ENCODE results near the gene NRTN.

NRTN gene

DNA sequence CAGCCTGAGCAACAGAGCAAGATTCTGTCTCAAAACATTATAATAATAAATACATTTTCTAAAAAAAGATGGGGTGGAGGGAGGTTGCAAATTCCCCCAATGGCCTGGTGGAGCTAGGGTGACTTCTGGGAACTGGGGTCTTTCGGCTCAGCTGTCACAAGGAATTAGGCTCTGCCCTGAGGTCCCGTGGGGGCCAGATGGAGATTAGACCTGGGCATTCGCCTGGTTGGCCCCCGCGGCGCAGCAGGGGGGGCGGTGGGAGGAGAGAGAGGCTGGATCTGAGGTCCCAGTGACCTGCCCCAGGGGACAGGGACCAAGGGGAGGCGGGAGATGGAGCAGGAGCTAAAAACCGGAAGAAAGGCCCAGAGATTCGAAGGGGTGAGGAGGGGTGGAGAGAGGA, 19.9 kb downstream of the NRTN start:
- DNase-seq (ENCODE audit: insufficient read length, low spot score) (no peak), FAIRE-seq (no peak)
- TF ChIP-seq, protein P1, sequence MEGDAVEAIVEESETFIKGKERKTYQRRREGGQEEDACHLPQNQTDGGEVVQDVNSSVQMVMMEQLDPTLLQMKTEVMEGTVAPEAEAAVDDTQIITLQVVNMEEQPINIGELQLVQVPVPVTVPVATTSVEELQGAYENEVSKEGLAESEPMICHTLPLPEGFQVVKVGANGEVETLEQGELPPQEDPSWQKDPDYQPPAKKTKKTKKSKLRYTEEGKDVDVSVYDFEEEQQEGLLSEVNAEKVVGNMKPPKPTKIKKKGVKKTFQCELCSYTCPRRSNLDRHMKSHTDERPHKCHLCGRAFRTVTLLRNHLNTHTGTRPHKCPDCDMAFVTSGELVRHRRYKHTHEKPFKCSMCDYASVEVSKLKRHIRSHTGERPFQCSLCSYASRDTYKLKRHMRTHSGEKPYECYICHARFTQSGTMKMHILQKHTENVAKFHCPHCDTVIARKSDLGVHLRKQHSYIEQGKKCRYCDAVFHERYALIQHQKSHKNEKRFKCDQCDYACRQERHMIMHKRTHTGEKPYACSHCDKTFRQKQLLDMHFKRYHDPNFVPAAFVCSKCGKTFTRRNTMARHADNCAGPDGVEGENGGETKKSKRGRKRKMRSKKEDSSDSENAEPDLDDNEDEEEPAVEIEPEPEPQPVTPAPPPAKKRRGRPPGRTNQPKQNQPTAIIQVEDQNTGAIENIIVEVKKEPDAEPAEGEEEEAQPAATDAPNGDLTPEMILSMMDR (IDR thresholded peaks at IDR 0.05; ENCODE audit: insufficient read depth, missing control alignments), result no peak

- TF ChIP-seq, protein P1 (IDR thresholded peaks at IDR 0.05; ENCODE audit: insufficient read depth, missing control alignments), result no peak
- no peak for FAIRE-seq
Measured at GRCh38 chr19:5825178-5825577, 20.3 kb downstream of the NRTN start.

GRCh38 chr19:5826531-5827341, 21.9 kb downstream of the NRTN start:
- DNase-seq (ENCODE audit: insufficient read length, low spot score) (no peak), FAIRE-seq (no peak)
- TF ChIP-seq, protein P1 (IDR thresholded peaks at IDR 0.05; ENCODE audit: insufficient read depth, missing control alignments), result no peak

More at GRCh38 chr19:5825178-5825577, 20.3 kb downstream of the NRTN start:
- no peak for DNase-seq (ENCODE audit: insufficient read length, low spot score)

- DNase-seq (ENCODE audit: insufficient read length, low spot score) (no peak), FAIRE-seq (no peak)
- TF ChIP-seq, protein P1 (IDR thresholded peaks at IDR 0.05; ENCODE audit: insufficient read depth, missing control alignments), result no peak
Measured at GRCh38 chr19:5827342-5827890, 22.5 kb downstream of the NRTN start.

DNA sequence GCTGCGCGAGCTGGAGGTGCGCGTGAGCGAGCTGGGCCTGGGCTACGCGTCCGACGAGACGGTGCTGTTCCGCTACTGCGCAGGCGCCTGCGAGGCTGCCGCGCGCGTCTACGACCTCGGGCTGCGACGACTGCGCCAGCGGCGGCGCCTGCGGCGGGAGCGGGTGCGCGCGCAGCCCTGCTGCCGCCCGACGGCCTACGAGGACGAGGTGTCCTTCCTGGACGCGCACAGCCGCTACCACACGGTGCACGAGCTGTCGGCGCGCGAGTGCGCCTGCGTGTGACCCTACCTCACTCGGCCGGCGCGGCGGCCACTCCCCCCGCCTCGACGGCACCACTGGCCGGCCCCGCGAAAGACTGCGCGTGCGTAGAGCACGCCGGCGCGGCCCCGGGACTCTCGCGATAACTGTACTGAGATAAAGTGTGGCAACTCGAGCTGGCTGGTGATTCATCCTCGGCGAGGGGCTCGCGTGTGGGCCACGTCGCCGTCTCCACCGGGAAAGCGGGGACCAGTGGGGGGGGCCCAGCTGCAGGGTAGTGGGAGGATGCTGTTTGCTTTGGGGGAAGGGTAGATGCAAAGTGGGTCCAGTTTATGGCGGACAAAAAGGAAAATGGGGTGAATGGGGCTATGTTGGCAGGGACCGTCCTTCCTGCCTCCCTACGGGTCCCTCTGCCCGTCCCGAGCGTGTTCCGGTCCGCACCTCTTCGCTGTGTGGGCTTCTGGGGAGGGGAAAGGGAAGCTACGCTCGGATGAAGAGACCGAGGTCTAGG, 23.2 kb downstream of the NRTN start:
- FAIRE-seq (no peak), DNase-seq (ENCODE audit: insufficient read length, low spot score) (peak; percentile 95)
- TF ChIP-seq, protein P1 (IDR thresholded peaks at IDR 0.05; ENCODE audit: insufficient read depth, missing control alignments), result no peak

DNA sequence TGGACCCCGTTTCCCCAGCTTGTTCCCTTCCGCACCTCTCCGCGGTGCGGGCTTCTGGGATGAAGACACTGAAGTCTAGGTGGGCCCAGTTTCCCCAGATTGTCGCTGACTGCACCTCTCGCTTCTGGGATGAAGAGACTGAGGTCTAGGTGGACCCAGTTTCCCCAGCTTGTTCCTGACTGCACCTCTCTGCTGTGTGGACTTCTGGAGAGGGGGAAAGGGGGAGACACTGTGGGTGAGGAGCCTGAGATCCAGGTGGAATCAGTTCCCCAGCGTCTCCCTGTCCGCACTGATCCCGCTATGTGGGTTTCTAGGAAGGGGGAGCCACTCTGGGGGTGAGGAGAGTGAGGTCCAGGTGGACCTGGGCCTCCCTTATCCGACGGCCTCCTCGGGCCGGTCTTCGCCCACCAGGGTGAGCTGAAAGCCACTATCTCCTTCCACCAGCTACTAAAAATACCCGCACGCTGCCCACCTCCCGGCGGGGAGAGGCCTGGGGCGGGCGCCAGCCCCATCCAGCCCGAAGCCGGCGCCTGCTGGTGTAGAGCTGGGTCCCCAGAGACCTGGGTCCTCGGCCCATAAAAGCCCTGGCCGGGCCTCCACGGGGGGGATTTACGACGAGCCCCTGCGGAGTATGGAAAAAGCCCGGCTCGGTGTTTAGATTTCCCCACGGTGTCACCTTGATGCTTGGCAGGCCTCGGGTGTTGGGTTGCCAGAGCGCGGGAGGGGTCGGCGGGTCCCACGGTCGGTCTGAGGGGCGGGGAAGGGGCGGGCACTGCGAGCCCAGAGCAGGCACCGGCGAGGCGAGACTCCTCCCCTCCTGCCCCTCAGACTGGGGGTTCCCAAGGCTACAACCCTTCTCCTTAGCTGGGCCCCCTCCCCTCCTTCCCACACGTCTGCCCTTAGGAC, 24.0 kb downstream of the NRTN start:
- DNase-seq (ENCODE audit: insufficient read length, low spot score) (peak; percentile 87), FAIRE-seq (no peak)
- TF ChIP-seq, protein P1 (IDR thresholded peaks at IDR 0.05; ENCODE audit: insufficient read depth, missing control alignments), result no peak
